Thyroid gland (tissue), 4 donors: Measurements from ENCODE around the gene ABCC4.

ENCODE experiments used
- POLR2A ChIP-seq, 2 donors: fragments of 450-650 bp; IDR thresholded peaks; one replicate each; pipeline ENCODE4 v1.6.1; 2017; ENCODE audit warnings: antibody characterized with exemption in 2 of 2, mild to moderate bottlenecking in 2 of 2, moderate library complexity in 1 of 2
- TF ChIP-seq, protein P1 (sequence below), 6 experiments: fragments of 200-600 bp in 3 of 6; fragments of 450-650 bp in 3 of 6; sonication (generic) in 3 of 6; IDR thresholded peaks; one replicate each; pipeline ENCODE4 v1.5.1; 2016 to 2019; ENCODE audit warnings: antibody characterized with exemption in 6 of 6, mild to moderate bottlenecking in 2 of 6, inconsistent platforms in 1 of 6, moderate library complexity in 1 of 6

DNA sequence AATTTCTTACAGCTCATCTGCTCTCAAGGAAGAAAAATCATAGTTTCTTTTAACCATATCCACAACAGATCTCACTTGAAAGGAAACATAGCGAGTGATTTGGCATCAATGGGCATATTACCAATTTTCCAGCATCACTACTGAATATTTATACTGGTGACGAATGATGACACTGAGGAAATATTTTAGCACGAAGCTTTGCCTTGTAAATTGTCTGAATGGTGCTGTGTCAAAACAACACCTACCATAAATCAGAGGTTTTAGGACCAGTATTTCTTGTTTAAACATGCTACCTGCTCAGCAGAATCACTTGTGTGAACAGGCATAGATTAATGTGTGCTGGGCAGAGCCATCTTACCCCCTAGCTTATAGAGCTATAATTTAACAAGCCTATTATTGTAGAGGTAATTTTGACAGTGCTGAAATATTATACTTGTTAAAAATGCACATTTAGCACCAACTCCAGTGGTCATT is 146.8 kb downstream of the ABCC4 start:
- TF ChIP-seq, protein P1, sequence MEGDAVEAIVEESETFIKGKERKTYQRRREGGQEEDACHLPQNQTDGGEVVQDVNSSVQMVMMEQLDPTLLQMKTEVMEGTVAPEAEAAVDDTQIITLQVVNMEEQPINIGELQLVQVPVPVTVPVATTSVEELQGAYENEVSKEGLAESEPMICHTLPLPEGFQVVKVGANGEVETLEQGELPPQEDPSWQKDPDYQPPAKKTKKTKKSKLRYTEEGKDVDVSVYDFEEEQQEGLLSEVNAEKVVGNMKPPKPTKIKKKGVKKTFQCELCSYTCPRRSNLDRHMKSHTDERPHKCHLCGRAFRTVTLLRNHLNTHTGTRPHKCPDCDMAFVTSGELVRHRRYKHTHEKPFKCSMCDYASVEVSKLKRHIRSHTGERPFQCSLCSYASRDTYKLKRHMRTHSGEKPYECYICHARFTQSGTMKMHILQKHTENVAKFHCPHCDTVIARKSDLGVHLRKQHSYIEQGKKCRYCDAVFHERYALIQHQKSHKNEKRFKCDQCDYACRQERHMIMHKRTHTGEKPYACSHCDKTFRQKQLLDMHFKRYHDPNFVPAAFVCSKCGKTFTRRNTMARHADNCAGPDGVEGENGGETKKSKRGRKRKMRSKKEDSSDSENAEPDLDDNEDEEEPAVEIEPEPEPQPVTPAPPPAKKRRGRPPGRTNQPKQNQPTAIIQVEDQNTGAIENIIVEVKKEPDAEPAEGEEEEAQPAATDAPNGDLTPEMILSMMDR (IDR thresholded peaks at IDR 0.05) = no peak
- TF ChIP-seq POLR2A (IDR thresholded peaks at IDR 0.05) = no peak
